ENCODE data around the gene FOXN3. TPM values are rescaled to one million over a fixed set of nuclear protein-coding genes. Genes with fewer than 3 reads are reported as not detected.

Gene FOXN3
- polyA plus RNA-seq, 1 of the 3 experiments (the other 2 are of a cell fraction) = 9.8 TPM

DNA sequence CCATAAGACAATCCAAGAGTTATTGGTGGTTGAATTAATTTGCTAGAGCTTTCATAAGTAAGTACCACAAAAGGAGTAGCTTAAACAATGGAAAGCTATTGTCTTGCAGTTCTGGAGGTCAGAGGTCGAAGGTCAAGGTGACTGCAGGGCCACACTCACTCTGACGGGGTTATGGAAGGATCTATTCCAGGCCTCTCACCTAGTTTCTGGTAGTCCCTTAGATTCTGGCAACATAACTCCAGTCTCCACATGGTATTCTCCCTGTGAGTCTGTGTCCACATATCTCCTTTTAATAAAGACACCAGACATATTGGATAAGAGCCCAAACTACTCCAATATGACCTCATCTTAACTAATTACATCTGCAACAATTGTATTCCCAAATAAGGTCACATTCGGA is 273.4 kb downstream of the FOXN3 start:
- ChIA-PET POLR2A (no interaction called here), CTCF (no interaction called here)
- H3K36me3 ChIP-seq (replicated peaks in 1 of 2; ENCODE audit: control insufficient read depth in 1 of 2, insufficient read depth in 2 of 2, low read length in 1 of 2) = no peaks in the 10 kb centered on the region
- H3K27me3 ChIP-seq (ENCODE audit: insufficient read depth) = no peaks in the 10 kb centered on the region
- no peak for TF ChIP-seq RFX5 (IDR thresholded peaks at IDR 0.05; ENCODE audit: low read length)
- no peak for TF ChIP-seq FOSL2 (IDR thresholded peaks at IDR 0.05; ENCODE audit: borderline replicate concordance, low read depth)
- TF ChIP-seq SMC3 (IDR thresholded peaks at IDR 0.05; ENCODE audit: low read depth, low read length) = no peak
- no peak for TF ChIP-seq YY1 (IDR thresholded peaks at IDR 0.05; ENCODE audit: low read depth)
- TF ChIP-seq MXI1 (IDR thresholded peaks at IDR 0.05; ENCODE audit: low read depth, low read length) = no peak
- no peak for TF ChIP-seq FOXM1 (IDR thresholded peaks at IDR 0.05; ENCODE audit: low read depth)
- TF ChIP-seq TEAD4 (IDR thresholded peaks at IDR 0.05; ENCODE audit: borderline replicate concordance, insufficient read depth) = no peak
- no peaks in the 10 kb centered on the region for H4K20me1 ChIP-seq (ENCODE audit: insufficient read depth)
- H3K79me2 ChIP-seq (ENCODE audit: insufficient read depth) = no peaks in the 10 kb centered on the region
- no peak overlapping the region for H3K27ac ChIP-seq (ENCODE audit: low read depth in 2 of 2, low read length in 1 of 2)
- no peak overlapping the region for H2AFZ ChIP-seq (ENCODE audit: low read depth)
- H3K4me1 ChIP-seq (ENCODE audit: control insufficient read depth in 1 of 2, insufficient read depth in 2 of 2, low read depth in 1 of 2, low read length in 1 of 2) = peaks cover 0 to 7% of the 10 kb centered on the region in 2 experiments; a peak in 1 of 4 replicates
- H3K4me3 ChIP-seq (ENCODE audit: low read depth in 2 of 2, low read length in 1 of 2) = no peak overlapping the region
- WGBS (ENCODE audit: low lambda C conversion rate) = 39% methylated on average over 3 of the region's 3 CpGs
- no peak for DNase-seq
- H3F3A ChIP-seq (replicated peaks; ENCODE audit: insufficient read depth) = no peaks in the 10 kb centered on the region
- no peaks in the 10 kb centered on the region for H3K9me2 ChIP-seq
- no peak overlapping the region for H3K4me2 ChIP-seq
- H3K9me3 ChIP-seq = no peaks in the 10 kb centered on the region
- no peak overlapping the region for H3K9ac ChIP-seq

GRCh38 chr14:89142366-89142765 is 274.7 kb downstream of the FOXN3 start:
- Histone ChIP-seq H3K4me1 (ENCODE audit: control insufficient read depth in 1 of 2, insufficient read depth in 2 of 2, low read depth in 1 of 2, low read length in 1 of 2) (peaks cover under 1 to 7% of the 10 kb centered on the region in 2 experiments; a peak in 1 of 4 replicates), H3K27me3 (ENCODE audit: insufficient read depth) (no peaks in the 10 kb centered on the region), H4K20me1 (ENCODE audit: insufficient read depth) (no peaks in the 10 kb centered on the region), H3K36me3 (replicated peaks in 1 of 2; ENCODE audit: control insufficient read depth in 1 of 2, insufficient read depth in 2 of 2, low read length in 1 of 2) (no peaks in the 10 kb centered on the region), H3K79me2 (ENCODE audit: insufficient read depth) (no peaks in the 10 kb centered on the region), H3K9ac (no peak overlapping the region), H3K9me2 (no peaks in the 10 kb centered on the region), H3K27ac (ENCODE audit: low read depth in 2 of 2, low read length in 1 of 2) (no peak overlapping the region), H3K4me2 (no peak overlapping the region), H2AFZ (ENCODE audit: low read depth) (no peak overlapping the region), H3K9me3 (no peaks in the 10 kb centered on the region), H3F3A (replicated peaks; ENCODE audit: insufficient read depth) (peaks cover 3% of the 10 kb centered on the region), H3K4me3 (ENCODE audit: low read depth in 2 of 2, low read length in 1 of 2) (no peak overlapping the region)
- ChIA-PET CTCF (no interaction called here), POLR2A (no interaction called here)
- WGBS (ENCODE audit: low lambda C conversion rate) = 70% methylated on average over 5 of the region's 5 CpGs
- TF ChIP-seq RAD21 (IDR thresholded peaks at IDR 0.05; ENCODE audit: low read length) (no peak), POLR2AphosphoS5 (IDR thresholded peaks at IDR 0.05; ENCODE audit: low read depth, low read length) (no peak), YY1 (IDR thresholded peaks at IDR 0.05; ENCODE audit: low read depth) (no peak), IRF3 (IDR thresholded peaks at IDR 0.05; ENCODE audit: low read depth, low read length) (no peak), EP300 (IDR thresholded peaks at IDR 0.05; ENCODE audit: borderline replicate concordance in 1 of 2, low read depth in 1 of 2, low read length in 1 of 2) (no peak), FOSL2 (IDR thresholded peaks at IDR 0.05; ENCODE audit: borderline replicate concordance, low read depth) (no peak), JUND (IDR thresholded peaks at IDR 0.05) (no peak), TCF12 (IDR thresholded peaks at IDR 0.05) (no peak), SMC3 (IDR thresholded peaks at IDR 0.05; ENCODE audit: low read depth, low read length) (no peak), MEF2A (IDR thresholded peaks at IDR 0.05; ENCODE audit: borderline replicate concordance, low read depth) (no peak), FOXM1 (IDR thresholded peaks at IDR 0.05; ENCODE audit: low read depth) (no peak), CHD2 (IDR thresholded peaks at IDR 0.05; ENCODE audit: low read length, partially characterized antibody) (no peak)
- TF ChIP-seq, protein P1, sequence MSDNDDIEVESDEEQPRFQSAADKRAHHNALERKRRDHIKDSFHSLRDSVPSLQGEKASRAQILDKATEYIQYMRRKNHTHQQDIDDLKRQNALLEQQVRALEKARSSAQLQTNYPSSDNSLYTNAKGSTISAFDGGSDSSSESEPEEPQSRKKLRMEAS (IDR thresholded peaks at IDR 0.05; ENCODE audit: low read depth) = no peak
- DNase-seq = no peak

Data from SK-N-SH (cell line).